Endothelial cell of hepatic sinusoid (primary cell): ENCODE data around the gene ZNF511.

ENCODE experiments used
- in situ Hi-C: cut with HindIII; loops from 2 replicates; pipeline ENCODE4 v1.10.0; 2017; ENCODE audit warnings: low sequenced_read_pairs

ZNF511 gene

DNA sequence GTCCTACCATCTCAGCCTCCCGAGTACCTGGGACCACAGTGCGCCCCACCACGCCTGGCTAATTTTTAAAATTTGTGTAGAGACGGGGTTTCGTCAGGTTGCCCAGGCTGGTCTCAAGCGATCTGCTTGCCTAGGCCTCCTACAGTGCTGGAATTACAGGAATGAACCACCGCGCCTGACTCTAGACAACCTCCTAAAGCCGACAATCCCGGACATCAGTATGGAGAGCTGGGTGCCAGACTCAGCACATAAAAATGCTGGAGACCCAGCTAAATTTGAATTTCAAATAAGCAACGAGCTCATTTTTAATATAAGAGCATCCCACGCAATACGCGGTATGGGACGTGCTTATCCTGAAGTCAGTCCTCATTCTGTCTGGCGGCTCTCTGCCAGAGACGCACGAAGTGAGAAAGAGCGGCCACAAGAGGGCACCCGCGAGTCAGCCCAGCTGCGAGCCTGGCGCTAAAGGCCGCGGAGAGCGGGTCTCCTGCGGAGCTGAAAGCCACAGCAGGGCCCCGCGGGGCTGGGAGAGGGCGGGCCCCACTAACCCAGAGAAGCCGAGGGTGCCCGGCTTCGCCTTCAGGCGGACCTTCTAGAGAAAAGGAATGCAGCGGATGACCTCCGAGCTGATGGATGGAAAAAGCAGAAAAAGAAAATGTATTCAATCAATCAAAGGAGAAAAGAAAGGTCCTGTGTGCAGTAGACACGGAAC, 20.9 kb downstream of the ZNF511 start:
- in situ Hi-C loops = no loop called here

DNA sequence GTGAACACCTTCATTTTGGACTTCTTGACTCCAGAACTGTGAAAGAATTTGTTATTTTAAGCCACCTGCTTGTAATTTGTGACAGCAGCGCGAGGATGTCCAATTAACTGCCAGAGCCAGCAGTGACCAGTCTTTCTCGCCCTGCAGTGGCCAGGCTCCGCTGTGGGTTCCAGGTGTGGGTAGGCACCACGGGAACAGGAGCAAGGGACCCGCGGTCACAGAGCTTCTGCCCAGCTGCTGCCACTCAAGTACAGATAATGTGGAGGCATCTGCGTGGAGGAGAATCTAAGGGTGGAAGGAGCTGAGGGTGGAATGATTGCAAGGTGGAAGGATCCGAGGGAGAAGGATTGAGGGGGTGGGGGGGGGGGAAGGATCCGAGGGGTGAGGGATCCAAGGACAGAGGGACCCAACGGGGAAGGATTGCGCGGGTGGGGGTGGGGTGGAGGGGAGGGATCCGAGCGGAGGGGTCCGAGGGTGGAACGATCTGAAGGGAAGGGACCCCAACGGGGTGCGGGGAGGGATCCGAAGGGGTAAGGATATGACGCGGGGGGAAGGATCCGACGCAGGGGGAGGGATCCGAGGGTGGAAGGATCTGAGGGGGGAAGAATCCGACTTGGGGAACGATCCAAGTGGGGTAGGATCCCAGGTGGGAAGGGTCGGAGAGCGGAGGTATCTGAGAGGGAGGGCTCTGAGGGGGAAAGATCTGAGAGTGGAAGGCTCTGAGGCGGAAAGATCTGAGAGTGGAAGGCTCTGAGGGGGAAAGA, 24.4 kb downstream of the ZNF511 start:
- in situ Hi-C loops = no loop called here

DNA sequence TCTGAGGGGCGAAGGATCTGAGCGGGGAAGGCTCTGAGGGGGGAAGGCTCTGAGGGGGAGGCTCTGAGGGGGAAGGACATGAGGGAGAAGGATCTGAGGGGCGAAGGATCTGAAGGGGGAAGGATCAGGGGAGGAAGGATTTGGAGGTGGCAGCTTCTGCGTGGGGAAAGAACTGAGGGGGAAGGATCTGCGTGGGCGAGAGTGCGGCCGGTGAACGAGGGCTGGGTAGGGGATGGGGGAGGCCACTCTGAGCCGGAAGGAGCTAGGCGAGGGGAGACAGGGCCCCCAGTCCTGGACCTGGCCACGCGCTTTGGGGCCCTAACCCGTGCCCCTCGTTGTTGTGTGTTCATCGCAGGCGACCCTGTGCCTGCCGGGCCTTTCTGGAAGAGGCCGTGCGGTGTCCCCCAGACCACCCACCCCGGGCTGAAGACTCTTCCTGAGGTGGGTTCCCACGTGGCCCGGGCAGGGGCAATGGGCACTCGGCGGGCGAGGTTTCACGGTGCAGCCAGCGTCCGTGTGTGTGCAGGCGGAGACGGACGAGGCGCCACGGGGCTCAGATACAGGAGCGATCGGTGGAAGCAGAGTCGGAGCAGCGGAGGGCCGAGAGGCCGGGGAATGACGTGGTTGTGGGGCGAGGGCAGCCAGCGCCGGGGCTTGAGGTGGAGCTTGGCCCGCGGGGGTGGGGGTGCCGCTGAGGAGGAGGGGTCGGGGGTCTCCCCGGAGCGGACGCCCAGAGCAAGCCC, 26.0 kb downstream of the ZNF511 start:
- in situ Hi-C loops = no loop called here

DNA sequence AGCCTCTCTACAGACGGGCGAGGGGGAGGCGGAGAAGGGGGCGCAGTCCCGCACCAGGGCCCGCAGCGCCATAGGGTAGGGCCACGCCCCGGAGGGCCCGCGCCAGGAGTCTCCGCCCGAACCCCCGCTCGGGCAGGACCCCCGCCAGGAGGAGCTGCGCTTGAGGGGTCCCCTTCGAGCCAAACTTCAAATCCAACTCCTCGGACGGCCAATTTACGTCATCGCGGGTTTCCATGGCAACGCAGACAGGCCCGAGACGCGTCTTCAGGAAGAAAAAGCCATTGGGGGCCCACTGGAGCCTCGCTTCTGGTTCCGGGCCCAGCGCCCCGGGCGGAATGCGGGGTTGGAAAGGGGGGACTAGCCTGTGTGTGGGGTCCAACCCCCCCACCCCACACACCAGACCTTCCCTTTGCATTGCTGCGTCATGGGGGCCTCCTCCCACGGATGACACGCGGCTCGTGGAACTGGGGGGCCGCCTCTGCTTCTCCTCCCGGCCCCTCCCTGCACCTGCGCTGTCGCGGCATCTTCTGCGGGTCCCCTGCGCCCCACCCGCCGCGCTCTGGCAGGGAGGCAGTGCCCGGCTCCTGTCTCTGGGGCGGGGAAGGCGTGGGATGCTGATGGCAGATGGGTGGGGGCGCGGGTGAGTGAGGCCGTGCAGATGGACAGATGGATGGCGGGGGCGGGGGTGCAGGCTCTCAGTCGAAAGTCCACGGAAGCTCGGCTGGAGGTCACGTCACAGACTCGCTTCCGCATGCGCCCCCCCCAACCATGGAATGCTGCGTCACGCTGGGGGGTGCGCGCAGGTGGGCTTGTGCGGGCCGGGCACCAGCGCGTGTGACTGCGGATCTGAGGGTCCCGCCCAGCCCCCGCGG, 26.8 kb downstream of the ZNF511 start:
- in situ Hi-C loops = no loop called here

DNA sequence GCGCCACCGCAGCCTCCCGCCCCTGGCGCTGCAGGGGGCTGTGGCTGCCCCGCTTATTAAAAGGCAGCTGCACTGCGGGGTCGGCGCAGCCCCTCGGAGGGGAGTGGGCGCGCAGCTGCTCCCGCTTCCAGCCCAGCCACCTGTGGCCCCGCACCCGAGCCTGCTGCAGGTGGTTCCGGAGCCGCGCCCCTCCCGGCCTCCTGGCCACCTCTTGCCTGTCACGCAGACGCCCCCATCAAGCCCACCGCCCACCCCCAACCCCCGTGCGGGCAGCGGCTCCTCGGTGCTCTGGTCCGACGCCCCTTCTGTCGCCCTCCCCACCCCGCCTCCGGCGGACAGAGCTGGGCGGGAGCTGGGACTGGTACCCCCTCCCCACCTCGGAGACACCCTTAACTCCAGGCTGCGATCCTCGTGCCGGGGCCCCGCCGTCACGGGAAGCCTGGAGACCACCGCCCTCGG, 27.4 kb downstream of the ZNF511 start:
- in situ Hi-C loops = no loop called here

DNA sequence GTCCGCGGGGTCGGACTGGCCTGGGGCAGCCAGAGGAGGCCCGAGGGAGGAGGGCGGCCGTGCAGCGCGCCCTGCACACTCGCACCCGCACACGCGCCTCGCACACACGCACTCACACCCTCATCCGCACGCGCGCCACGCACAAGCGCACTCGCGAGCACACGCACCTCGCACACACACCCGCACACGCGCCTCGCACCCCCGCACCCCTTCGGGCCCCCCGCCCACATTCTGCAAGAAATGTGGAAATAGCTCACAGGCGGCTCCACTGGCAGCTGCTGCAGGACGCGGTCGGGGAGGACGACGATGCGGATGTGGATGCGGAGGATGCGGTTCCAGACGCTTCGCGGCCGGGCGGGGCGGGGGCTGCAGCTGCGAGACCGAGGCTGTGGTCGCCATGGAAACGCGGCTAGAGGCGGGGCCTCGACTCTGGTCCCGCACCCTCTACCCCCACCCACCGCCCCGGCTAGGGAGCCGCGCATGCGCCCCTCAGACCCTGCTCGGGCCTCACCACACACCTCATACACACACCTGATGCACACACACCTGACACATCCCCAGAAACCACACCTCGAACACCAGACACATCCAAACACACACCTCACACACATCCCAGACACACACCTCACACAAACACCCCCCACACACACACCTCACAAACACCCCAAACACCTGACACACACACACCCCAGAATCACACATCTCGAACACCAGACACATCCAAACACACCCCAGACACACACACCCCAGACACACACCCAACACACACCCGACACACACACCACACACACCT, 28.1 kb downstream of the ZNF511 start, which contains the start of gene CALY:
Gene CALY, minus strand, starts transcription at position 320 of the 793 bp plus-strand sequence. CDS start 7,907 bp downstream, outside the sequence.
- in situ Hi-C loops = no loop called here

DNA sequence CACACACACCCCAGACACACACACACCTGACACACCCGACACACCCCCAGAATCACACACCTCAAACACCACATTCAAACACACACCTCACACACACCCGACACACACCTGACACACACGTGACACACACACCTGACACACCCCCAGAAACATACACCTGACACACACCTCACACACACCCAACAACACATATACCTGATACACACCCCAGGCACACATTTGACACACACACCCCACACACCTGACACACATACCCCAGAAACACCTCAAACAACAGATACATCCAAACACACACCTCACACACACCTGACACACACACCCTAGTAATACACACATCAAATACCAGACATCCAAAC, 28.6 kb downstream of the ZNF511 start:
- in situ Hi-C loops = no loop called here

DNA sequence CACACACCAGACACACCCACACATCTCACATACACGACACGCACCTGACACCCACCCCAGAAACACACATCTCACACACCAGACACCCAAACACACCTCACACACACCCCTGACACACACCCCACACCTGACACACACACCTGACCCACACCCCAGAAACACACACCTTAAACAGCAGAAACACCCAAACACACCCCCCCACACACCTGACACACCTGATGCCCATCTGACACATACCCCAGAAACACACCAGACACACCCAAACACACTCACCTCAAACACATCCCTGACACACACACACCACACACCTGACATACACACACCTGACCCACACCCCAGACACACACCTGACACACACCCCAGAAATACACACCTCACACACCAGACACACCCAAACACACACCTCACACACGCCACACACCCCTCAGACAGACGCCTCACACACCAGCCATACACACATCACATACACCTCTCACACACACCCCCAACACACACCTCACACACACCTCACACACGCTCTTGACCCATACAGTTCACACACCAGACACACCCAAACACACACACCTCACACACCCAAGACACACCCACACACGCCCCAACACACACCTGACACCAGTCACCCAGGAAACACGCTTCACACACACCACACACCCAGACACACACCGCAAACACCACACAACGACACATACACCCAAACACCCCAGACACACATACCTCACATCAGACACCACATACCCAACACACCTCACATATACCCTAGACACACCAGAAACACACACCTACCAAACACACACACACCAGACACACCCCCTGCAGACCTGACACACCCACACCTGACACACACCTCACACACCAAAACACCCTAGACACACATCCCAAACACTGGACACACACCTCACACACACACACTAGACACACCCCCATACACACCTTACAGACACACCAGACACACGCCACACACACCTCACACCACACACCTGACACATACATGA, 29.7 kb downstream of the ZNF511 start:
- in situ Hi-C loops = no loop called here

DNA sequence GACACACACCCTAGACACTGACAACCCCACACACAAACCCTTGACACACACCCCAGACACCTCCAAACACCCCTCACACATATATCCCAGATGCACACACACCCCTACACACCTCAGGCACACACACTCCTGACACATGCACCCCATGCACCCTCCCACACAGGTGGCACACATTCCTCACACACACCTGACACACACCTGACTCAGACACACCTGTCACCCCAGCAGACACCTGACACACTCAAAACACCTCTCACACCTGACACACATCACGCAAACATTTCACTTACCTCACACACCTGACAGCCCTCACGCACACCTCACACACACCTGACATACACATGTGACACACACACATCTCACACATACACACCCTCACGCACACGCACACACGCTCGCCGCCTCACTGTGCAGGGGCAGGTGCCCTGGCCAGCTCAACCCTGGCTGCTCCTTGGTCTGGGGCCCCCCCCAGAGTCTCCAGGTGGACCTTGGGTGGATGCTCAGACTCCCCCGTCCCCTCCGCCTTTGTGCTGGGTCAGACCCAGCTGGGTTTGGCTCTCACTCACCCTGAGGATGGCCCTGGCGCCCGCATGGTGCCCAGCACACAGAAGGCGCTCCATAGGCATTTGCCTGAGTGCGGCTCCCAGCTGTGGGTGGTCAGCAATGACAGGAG, 31.1 kb downstream of the ZNF511 start:
- in situ Hi-C loops = no loop called here

DNA sequence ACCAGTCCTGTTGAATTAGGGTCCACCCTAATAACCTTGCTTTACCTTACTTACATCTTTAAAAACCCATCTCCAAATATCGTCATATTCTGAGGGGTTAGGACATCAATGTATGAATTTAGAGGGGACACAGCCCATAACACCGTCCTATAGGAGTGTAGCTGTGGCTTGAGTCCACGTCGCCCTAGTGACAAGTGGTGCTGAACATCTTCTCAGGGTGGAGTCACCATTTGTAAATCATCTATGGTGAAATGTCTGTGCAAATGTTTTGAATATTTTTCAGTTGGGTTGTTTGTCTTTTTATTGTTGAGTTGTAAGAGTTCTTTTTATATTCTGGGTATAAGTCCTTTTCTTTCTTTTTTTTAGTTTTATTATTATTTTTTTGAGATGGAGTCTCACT, 33.3 kb downstream of the ZNF511 start:
- in situ Hi-C loops = no loop called here

DNA sequence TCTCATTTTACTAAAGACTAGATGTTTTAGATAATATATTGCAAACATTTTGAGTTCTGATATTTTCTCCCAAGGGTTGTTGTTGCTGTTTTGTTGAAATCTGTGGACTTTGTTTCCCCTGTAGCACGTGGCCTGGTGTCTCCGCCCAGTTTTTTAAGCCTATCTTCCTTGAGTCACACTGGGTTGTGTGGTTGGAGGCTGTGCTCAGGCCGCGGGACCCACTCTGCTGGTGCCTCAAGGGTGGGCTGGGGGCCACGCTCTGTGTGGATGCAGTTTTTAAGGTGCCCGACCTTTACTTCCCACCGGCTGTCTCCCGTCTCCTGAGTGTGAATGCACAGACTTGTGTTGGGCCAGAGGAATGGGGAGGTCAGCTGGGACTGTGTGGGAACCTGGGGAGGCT, 34.2 kb downstream of the ZNF511 start:
- in situ Hi-C loops = no loop called here

DNA sequence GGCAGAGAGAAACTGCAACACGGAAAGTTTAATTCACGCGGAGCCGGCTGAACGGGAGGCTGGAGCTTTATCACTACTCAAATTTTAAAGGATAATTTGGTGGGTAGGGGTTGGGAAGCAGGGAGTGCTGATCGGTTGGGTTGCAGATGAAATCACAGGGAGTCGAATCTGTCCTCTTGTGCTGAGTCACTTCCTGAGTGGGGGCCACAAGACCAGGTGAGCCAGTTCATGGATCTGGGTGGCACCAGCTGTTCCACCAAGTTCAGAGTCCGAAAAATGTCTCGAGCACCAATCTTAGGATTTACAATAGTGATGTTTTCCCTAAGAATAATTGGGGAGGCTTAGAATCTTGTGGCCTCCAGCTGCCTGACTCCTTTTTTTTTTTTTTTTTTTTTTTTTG, 34.8 kb downstream of the ZNF511 start:
- in situ Hi-C loops = no loop called here

DNA sequence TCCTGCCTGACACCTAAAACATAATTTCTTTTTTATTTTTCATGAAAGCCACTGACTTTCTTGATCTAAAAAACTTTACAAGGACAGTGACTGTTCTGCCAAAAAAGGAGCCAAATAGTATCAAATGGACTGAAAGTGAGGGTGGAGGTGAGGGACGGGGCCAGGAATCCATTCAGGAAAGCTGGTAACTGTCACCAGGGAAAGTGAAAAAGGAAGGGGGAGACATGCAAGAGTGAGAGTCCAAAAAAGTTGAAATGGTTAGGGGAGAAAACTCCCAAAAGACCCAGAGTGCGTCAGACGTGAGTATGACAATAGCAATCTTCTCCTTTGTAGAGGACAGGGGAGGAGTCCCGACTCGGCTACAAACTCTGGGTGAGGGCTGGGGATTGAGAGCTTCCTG, 35.5 kb downstream of the ZNF511 start:
- in situ Hi-C loops = no loop called here

DNA sequence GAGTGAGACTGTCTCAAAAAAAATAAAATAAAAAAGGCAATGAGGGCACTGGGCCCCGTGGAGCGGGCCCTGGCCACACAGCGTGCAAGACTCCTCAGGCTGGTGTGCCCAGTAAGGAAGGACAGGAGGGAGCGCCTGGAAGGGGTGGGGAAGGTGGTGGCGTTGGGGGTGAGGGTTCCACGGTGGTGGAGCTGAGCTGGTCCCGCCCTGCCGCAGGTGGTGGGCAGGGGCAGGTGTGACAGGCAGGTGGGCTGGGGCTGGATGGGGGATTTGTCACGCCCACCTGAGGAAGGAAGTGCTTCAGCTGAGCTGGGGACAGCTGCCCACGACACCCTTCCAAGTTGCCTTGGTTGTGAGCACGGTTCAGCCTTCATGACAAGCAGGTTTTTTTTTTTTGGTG, 37.7 kb downstream of the ZNF511 start:
- in situ Hi-C loops = no loop called here

DNA sequence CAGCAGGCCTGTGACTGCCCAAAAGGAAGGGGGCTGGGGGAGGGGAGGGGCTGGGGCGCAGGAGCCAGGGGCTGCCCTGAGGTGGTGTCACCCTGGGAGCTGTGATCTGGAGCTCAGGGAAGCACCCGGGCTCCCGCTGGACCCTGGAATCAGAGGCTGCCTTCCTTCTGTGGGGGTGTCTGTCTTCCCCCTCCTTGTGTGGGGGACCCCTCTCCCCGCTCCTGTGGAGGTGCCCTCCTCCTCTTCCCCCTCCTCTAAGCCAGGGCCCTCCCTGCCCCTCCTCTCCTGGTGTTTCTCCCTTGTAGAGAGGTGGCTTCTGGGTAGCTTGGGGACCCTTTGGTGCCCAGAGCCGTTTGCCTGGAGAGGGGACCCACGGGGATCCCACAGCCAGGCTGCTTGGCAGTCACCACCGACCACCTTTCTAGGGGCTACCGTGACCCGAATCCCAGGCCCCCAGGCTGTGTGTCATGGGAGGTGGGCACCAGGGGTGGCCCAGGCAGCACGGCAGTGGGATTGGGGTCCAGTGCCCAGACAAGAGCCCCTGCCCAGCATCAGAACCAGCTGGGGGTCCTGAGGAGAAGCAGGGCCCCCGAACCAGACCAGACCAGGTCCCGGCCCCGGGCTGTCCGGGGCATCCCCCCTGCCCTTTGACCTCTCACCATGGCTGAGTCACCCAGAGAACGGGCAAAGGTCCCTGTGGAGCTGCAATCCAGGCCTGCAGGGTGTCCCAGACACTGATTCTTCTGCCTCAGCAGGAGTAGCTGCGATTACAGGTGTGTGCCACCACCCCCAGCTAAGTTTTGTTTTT, 39.2 kb downstream of the ZNF511 start:
- in situ Hi-C loops = no loop called here

DNA sequence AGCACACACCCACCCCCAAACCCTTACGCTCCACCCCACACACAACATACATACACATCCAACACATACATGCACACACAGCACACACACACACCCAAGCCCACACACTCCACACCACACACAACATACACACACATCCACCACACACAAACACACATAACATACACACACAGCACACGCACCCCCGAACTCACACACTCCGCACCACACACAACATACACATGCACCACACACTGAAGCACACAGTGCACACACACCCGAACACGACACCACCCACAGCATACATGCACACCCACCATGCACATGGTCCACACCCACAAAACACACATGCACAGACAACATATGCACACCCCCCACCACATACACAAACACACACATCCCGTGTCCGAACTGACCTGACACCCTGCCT, 40.5 kb downstream of the ZNF511 start:
- in situ Hi-C loops = no loop called here

DNA sequence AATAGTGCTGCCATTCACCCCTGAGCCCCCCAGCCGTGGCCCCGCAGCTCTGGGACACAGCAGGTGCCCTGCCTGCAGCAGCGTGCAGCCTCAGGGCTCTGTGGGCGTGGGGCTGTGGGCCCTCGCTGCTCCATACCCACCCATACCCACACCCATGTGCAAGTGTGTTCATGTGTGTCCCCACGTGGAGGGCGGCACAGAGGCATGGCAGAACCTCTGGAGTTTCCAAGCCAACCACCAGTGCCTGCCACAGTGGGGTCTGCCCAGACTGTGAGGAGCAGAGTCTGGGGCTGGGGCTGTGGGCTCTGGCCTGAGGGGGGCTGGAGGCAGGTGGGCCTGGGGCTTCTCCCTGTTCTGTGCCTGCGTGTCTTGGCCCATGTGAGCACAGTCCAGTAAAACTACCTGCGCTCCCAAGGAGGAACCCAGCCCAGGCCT, 40.9 kb downstream of the ZNF511 start:
- in situ Hi-C loops = no loop called here
